ENCODE data around the gene DNAH14. TPM values are rescaled to one million over a fixed set of nuclear protein-coding genes. Genes with fewer than 3 reads are reported as not detected.

The DNAH14 gene
- total RNA-seq, 1 experiment from 2014 or later = 57.3 TPM

GRCh38 chr1:225070972-225071371 is 141.5 kb downstream of the DNAH14 start:
- Histone ChIP-seq H3K4me3 (ENCODE audit: low read depth, low read length) (no peak overlapping the region), H3K4me1 (no peaks in the 10 kb centered on the region), H3K36me3 (ENCODE audit: control insufficient read depth, insufficient read depth, low read length) (no peaks in the 10 kb centered on the region; the same call in 1 of the 2 replicates), H3K27me3 (replicated peaks; ENCODE audit: control insufficient read depth, insufficient read depth, low read length) (no peaks in the 10 kb centered on the region), H3K9me3 (peaks cover 8% of the 10 kb centered on the region; the same call in 1 of the 2 replicates)
- Mint-ChIP-seq H3K27ac (ENCODE audit: unreplicated experiment) (no peak overlapping the region), H3K27me3 (ENCODE audit: insufficient read depth, unreplicated experiment) (no peaks in the 10 kb centered on the region), H3K4me3 (ENCODE audit: unreplicated experiment) (no peak overlapping the region), H3K9me3 (ENCODE audit: unreplicated experiment) (peaks cover 41% of the 10 kb centered on the region), H3K36me3 (ENCODE audit: insufficient read depth, unreplicated experiment) (peaks cover 7% of the 10 kb centered on the region), H3K4me1 (ENCODE audit: low read depth, unreplicated experiment) (no peaks in the 10 kb centered on the region)
- DNase-seq = no peak
- BruUV-seq (replicated peaks) = no TSS peak
- intact Hi-C loops (cut with micrococcal nuclease; ENCODE audit: unreplicated experiment) = no loop called here
- no peak for TF ChIP-seq CTCF (IDR thresholded peaks at IDR 0.05; ENCODE audit: insufficient read depth in 1 of 2, low read depth in 1 of 2, low read length in 1 of 2, severe bottlenecking in 1 of 2, unreplicated experiment in 1 of 2)
- ChIA-PET POLR2A (no interaction called here), CTCF (no interaction called here)

GRCh38 chr1:225097175-225097574 is 167.7 kb downstream of the DNAH14 start:
- POLR2A ChIA-PET = no interaction called here
- DNase-seq = no peak
- no peak for TF ChIP-seq CTCF (IDR thresholded peaks at IDR 0.05; ENCODE audit: insufficient read depth in 1 of 2, low read depth in 1 of 2, low read length in 1 of 2, severe bottlenecking in 1 of 2, unreplicated experiment in 1 of 2)
- BruUV-seq (replicated peaks) = no TSS peak
- Mint-ChIP-seq H3K9me3 (ENCODE audit: unreplicated experiment) (peaks cover 34% of the 10 kb centered on the region), H3K27me3 (ENCODE audit: insufficient read depth, unreplicated experiment) (no peaks in the 10 kb centered on the region), H3K4me1 (ENCODE audit: low read depth, unreplicated experiment) (no peaks in the 10 kb centered on the region), H3K36me3 (ENCODE audit: insufficient read depth, unreplicated experiment) (no peaks in the 10 kb centered on the region), H3K27ac (ENCODE audit: unreplicated experiment) (no peak overlapping the region), H3K4me3 (ENCODE audit: unreplicated experiment) (no peak overlapping the region)
- no peaks in the 10 kb centered on the region for H3K4me1 ChIP-seq
- no peaks in the 10 kb centered on the region for H3K27me3 ChIP-seq (replicated peaks; ENCODE audit: control insufficient read depth, insufficient read depth, low read length)
- H3K4me3 ChIP-seq (ENCODE audit: low read depth, low read length) = no peak overlapping the region
- H3K36me3 ChIP-seq (ENCODE audit: control insufficient read depth, insufficient read depth, low read length) = no peaks in the 10 kb centered on the region
- intact Hi-C loops (cut with micrococcal nuclease; ENCODE audit: unreplicated experiment) = no loop called here
- peaks cover 11% of the 10 kb centered on the region for H3K9me3 ChIP-seq
- CTCF ChIA-PET = no interaction called here

GRCh38 chr1:225111000-225111399 is 181.5 kb downstream of the DNAH14 start:
- no peak overlapping the region for H3K4me3 Mint-ChIP-seq (ENCODE audit: unreplicated experiment)
- no peak overlapping the region for H3K4me3 ChIP-seq (ENCODE audit: low read depth, low read length)
- no peaks in the 10 kb centered on the region for H3K4me1 Mint-ChIP-seq (ENCODE audit: low read depth, unreplicated experiment)
- no peak for DNase-seq
- H3K9me3 ChIP-seq = no peaks in the 10 kb centered on the region
- no peak for TF ChIP-seq CTCF (IDR thresholded peaks at IDR 0.05; ENCODE audit: insufficient read depth in 1 of 2, low read depth in 1 of 2, low read length in 1 of 2, severe bottlenecking in 1 of 2, unreplicated experiment in 1 of 2)
- H3K27me3 ChIP-seq (replicated peaks; ENCODE audit: control insufficient read depth, insufficient read depth, low read length) = no peaks in the 10 kb centered on the region
- no peaks in the 10 kb centered on the region for H3K4me1 ChIP-seq
- no peaks in the 10 kb centered on the region for H3K36me3 ChIP-seq (ENCODE audit: control insufficient read depth, insufficient read depth, low read length)
- no peaks in the 10 kb centered on the region for H3K9me3 Mint-ChIP-seq (ENCODE audit: unreplicated experiment)
- H3K27ac Mint-ChIP-seq (ENCODE audit: unreplicated experiment) = no peak overlapping the region
- no TSS peak for BruUV-seq (replicated peaks)
- ChIA-PET POLR2A (no interaction called here), CTCF (no interaction called here)
- intact Hi-C loops (cut with micrococcal nuclease; ENCODE audit: unreplicated experiment) = no loop called here
- no peaks in the 10 kb centered on the region for H3K27me3 Mint-ChIP-seq (ENCODE audit: insufficient read depth, unreplicated experiment)
- H3K36me3 Mint-ChIP-seq (ENCODE audit: insufficient read depth, unreplicated experiment) = no peaks in the 10 kb centered on the region

Data from Caco-2 (cell line).